ENCODE results near the gene UTS2B. TPM values are rescaled to one million over a fixed set of nuclear protein-coding genes. Genes with fewer than 3 reads are reported as not detected.
A peak's percentile ranks its signal among the peaks of the same experiment; 100 is the strongest.

Gene UTS2B
- total and polyA plus RNA-seq, 5 donors from 2014 or later = not detected

DNA sequence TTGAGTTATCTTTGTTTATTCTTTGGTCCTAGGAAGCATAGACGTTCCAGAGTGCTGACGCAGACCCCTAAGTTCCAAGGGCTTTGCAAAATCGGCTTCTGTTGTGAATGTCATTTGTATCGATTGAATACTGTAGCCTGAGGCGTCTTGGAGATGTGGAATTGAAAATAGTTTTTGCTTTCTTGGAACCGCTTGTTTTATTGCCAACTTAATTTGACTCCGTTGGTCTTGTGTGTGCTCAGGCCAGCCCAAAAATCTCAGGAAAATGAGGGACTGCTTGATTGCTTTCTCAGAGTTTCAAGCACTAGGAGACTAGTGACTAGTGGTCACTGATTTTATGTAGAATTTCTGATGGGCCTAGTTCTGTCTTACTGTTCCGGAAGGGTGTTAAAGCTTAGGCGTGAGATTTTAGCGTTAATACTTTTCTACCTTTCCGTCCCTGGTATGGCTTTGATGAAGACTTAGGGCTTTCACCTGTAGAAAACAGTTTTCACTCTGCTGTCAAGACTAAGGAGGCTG, 263 bp upstream of the UTS2B start:
- Mint-ChIP-seq H3K27me3 (peaks cover 8% of the 10 kb centered on the region), H3K27ac (peak overlapping the region; percentile 42 to 71 (median 58)), H3K9me3 (peaks cover 0 to 3% (median 0%) of the 10 kb centered on the region in 7 donors), H3K36me3 (no peaks in the 10 kb centered on the region), H3K4me1 (peaks cover 8 to 54% (median 26%) of the 10 kb centered on the region in 4 donors), H3K4me3 (peak overlapping the region; percentile 83 to 88 (median 86))
- Histone ChIP-seq H3K4me3 (ENCODE audit: low read depth, low read length) (peak overlapping the region; percentile 75), H3K36me3 (ENCODE audit: control insufficient read depth, insufficient read depth, low read length) (no peaks in the 10 kb centered on the region), H3K27me3 (ENCODE audit: control insufficient read depth, insufficient read depth, low read length) (no peaks in the 10 kb centered on the region), H3K27ac (ENCODE audit: insufficient read depth, low read length, poor library complexity, severe bottlenecking) (no peak overlapping the region), H3K4me1 (ENCODE audit: control insufficient read depth, insufficient read depth, low read length, poor library complexity, severe bottlenecking) (peaks cover 12% of the 10 kb centered on the region), H3K9me3 (ENCODE audit: control insufficient read depth in 2 of 2, low read length in 2 of 2) (no peaks in the 10 kb centered on the region)
- DNase-seq (no peak), ATAC-seq (ENCODE audit: low read depth in 2 of 2) (no peak)

DNA sequence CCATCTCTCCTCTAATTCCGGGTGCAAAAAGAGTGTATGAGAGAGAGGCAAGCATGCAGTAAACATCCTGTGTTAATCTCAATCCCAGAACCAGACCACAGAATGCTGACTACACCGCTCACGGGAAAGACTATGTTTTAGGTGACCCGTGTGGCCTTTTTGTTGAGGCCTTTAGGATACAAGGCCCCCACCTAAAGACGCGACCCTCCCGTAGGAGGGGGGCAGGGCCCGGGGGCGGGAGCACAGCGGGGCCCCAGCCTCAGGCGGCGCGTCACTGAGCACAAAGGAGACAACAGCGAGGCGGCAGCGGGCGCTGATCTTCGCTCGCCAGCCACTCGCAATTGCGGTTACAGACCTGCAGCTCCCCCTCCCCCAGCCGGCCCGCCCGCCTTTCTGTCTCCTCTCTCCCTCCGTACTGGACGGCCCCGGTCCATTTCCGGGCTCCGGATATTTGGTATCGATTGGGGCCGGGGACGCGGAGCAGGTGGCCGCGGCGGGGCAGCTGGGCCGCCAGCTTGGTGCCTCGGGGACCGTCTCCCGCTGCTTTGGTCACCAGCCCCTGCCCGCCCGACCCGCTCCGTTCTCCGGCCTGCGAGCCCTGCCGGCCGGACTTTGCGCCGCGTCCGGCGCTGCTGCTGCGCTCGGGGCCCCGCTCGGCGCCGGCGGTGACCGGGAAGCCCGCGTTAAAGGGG, 1.2 kb downstream of the UTS2B start, which contains the start of gene CCDC50:
Gene CCDC50, plus strand, starts transcription at position 433 of the 692 bp plus-strand sequence. CDS start 281 bp downstream, outside the sequence.
- Mint-ChIP-seq H3K27me3 (peaks cover 8% of the 10 kb centered on the region), H3K4me1 (peaks cover 8 to 45% (median 22%) of the 10 kb centered on the region in 4 donors), H3K9me3 (peaks cover 0 to 3% (median 0%) of the 10 kb centered on the region in 7 donors), H3K4me3 (peak within 1 kb of the TSS; percentile 83 to 88 (median 88)), H3K36me3 (no peaks in the 10 kb centered on the region), H3K27ac (peak within 1 kb of the TSS; percentile 43 to 86 (median 71))
- Histone ChIP-seq H3K27me3 (ENCODE audit: control insufficient read depth, insufficient read depth, low read length) (no peaks in the 10 kb centered on the region), H3K9me3 (ENCODE audit: control insufficient read depth in 2 of 2, low read length in 2 of 2) (no peaks in the 10 kb centered on the region), H3K27ac (ENCODE audit: insufficient read depth, low read length, poor library complexity, severe bottlenecking) (no peak within 1 kb of the TSS), H3K36me3 (ENCODE audit: control insufficient read depth, insufficient read depth, low read length) (no peaks in the 10 kb centered on the region), H3K4me3 (ENCODE audit: low read depth, low read length) (peak within 1 kb of the TSS; percentile 75), H3K4me1 (ENCODE audit: control insufficient read depth, insufficient read depth, low read length, poor library complexity, severe bottlenecking) (peaks cover 9% of the 10 kb centered on the region)
- ATAC-seq (ENCODE audit: low read depth in 2 of 2) = peak; percentile 45 to 58
- DNase-seq = peak; percentile 36 to 48 (median 39)

DNA sequence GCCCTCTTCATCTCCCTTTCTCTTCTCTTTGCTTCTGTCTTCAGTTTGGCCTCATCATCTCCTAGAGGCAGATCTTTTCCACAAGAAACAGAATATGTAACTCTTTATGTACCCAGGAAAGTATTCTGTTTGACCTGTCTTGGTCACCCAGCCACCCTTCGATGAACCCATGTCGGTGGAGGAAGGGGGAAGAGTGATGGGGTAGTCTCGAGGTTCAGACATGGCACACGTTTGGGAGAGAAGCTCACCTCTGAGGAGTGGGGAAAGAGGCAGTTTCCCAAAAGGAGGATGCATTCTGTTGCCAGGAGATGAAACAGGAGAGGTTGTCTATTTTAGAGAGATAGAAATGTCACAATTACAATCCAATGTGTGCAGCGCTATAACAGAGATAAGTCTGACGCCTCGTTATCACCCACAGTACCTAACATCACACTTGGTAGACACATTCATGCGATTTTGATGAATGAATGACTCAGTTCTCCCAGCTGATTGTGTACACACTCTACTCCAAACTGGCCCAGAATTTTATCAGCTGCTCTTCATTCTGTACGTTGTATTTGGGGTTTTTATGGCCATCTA, 1.9 kb downstream of the UTS2B start:
- Mint-ChIP-seq H3K27me3 (peaks cover 8% of the 10 kb centered on the region), H3K9me3 (peaks cover 0 to 6% (median 0%) of the 10 kb centered on the region in 7 donors), H3K4me1 (peaks cover 8 to 44% (median 19%) of the 10 kb centered on the region in 4 donors), H3K4me3 (peak overlapping the region; percentile 76 to 87 (median 80)), H3K27ac (peak overlapping the region; percentile 1 to 86 (median 40)), H3K36me3 (no peaks in the 10 kb centered on the region)
- Histone ChIP-seq H3K4me1 (ENCODE audit: control insufficient read depth, insufficient read depth, low read length, poor library complexity, severe bottlenecking) (peaks cover 9% of the 10 kb centered on the region), H3K27me3 (ENCODE audit: control insufficient read depth, insufficient read depth, low read length) (no peaks in the 10 kb centered on the region), H3K4me3 (ENCODE audit: low read depth, low read length) (peak overlapping the region; percentile 74), H3K9me3 (ENCODE audit: control insufficient read depth in 2 of 2, low read length in 2 of 2) (no peaks in the 10 kb centered on the region), H3K36me3 (ENCODE audit: control insufficient read depth, insufficient read depth, low read length) (no peaks in the 10 kb centered on the region), H3K27ac (ENCODE audit: insufficient read depth, low read length, poor library complexity, severe bottlenecking) (no peak overlapping the region)
- DNase-seq = no peak
- ATAC-seq (ENCODE audit: low read depth in 2 of 2) = peak; percentile 21 to 25

DNA sequence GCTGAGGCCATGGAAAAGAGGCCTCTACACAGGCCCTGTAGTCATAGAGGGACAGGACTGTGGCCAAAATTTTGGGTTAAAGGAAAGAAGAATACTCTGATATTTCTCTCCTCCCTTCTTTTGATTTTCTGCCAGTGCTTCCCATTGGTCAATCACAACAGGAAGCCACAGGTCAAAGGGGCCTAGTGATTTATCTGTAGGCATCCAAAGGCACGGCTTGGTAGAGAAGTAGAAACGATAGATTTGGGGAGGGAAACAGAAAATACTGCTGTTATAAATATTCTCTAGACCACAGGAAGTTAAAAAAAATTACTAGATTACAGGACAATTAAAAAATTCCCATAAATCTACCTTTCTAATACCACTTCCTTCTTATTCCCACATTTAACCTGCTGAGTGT, 2.8 kb downstream of the UTS2B start:
- Histone ChIP-seq H3K36me3 (ENCODE audit: control insufficient read depth, insufficient read depth, low read length) (no peaks in the 10 kb centered on the region), H3K27ac (ENCODE audit: insufficient read depth, low read length, poor library complexity, severe bottlenecking) (no peak overlapping the region), H3K27me3 (ENCODE audit: control insufficient read depth, insufficient read depth, low read length) (no peaks in the 10 kb centered on the region), H3K4me3 (ENCODE audit: low read depth, low read length) (no peak overlapping the region), H3K9me3 (ENCODE audit: control insufficient read depth in 2 of 2, low read length in 2 of 2) (no peaks in the 10 kb centered on the region), H3K4me1 (ENCODE audit: control insufficient read depth, insufficient read depth, low read length, poor library complexity, severe bottlenecking) (peaks cover 9% of the 10 kb centered on the region)
- ATAC-seq (ENCODE audit: low read depth in 2 of 2) (no peak), DNase-seq (no peak)
- H3K4me3 Mint-ChIP-seq = peak overlapping the region in 1 of 4 donors; percentile 18
- H3K4me1 Mint-ChIP-seq = peaks cover 8 to 35% (median 14%) of the 10 kb centered on the region in 4 donors
- H3K27me3 Mint-ChIP-seq = peaks cover 8% of the 10 kb centered on the region
- H3K36me3 Mint-ChIP-seq = no peaks in the 10 kb centered on the region
- H3K27ac Mint-ChIP-seq = peak overlapping the region in 1 of 3 donors; percentile 65
- peaks cover 0 to 8% (median 0%) of the 10 kb centered on the region in 7 donors for H3K9me3 Mint-ChIP-seq

DNA sequence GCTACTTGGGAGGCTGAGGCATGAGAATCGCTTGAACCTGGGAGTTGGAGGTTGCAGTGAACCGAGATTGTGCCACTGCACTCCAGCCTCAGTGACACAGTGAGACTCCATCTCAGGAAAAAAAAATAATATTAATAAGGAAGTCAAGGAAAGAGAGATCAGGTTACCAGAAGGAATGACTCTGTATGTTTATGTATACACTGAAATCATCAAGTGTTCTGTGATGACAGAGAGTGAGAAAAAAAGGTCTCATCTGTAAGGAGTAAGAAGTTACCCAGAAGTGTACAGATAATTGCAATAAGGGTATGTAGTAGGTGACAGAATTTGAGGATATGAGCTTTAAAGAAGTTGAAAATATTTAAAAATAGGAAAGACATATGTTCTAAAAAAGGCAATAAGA, 5.4 kb downstream of the UTS2B start:
- Histone ChIP-seq H3K4me1 (ENCODE audit: control insufficient read depth, insufficient read depth, low read length, poor library complexity, severe bottlenecking) (peaks cover 5% of the 10 kb centered on the region), H3K36me3 (ENCODE audit: control insufficient read depth, insufficient read depth, low read length) (no peaks in the 10 kb centered on the region), H3K27ac (ENCODE audit: insufficient read depth, low read length, poor library complexity, severe bottlenecking) (no peak overlapping the region), H3K4me3 (ENCODE audit: low read depth, low read length) (no peak overlapping the region), H3K27me3 (ENCODE audit: control insufficient read depth, insufficient read depth, low read length) (no peaks in the 10 kb centered on the region), H3K9me3 (ENCODE audit: control insufficient read depth in 2 of 2, low read length in 2 of 2) (no peaks in the 10 kb centered on the region)
- H3K9me3 Mint-ChIP-seq = peaks cover 0 to 13% (median 2%) of the 10 kb centered on the region in 7 donors
- H3K27ac Mint-ChIP-seq = no peak overlapping the region
- H3K27me3 Mint-ChIP-seq = peaks cover 4% of the 10 kb centered on the region
- ATAC-seq (ENCODE audit: low read depth in 2 of 2) (no peak), DNase-seq (no peak)
- peaks cover 0 to 10% (median 5%) of the 10 kb centered on the region in 4 donors for H3K4me1 Mint-ChIP-seq
- H3K36me3 Mint-ChIP-seq = no peaks in the 10 kb centered on the region
- H3K4me3 Mint-ChIP-seq = peak overlapping the region in 1 of 4 donors; percentile 24

DNA sequence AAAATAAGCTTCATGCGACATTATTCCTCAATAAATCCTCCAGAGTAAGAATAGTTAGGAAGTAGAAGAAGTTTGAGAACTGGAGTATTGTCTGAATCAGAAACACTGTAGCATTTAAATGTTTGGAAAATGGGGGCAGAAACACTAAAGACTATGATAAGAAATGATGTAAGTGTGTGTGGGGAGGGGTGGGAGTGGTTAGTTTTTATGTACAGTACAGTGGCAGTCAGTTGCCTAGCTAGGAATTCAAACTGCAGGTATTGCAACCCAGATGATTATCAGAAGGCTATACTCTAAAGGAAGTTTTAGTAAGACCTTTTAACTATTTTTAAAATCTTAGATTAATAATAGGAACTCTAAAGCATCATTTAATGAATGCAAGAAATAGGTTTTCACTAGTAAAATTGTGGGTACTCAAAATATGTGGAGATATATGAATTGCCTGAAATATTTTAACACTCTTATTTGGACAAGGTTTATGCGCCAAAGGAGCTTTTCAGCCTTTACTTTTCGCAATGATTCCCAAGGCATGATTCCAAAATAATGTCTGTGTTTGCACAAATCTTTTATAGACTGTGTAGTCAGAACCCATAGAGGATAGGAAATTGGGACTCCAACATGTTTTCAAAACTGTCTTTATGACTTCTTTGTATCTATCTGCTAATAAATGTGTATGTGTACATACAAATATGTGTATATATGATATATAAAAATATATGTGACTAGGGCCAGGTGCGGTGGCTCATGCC, 9.1 kb downstream of the UTS2B start:
- no peak for DNase-seq
- Mint-ChIP-seq H3K27ac (peak overlapping the region in 1 of 3 donors; percentile 49), H3K27me3 (no peaks in the 10 kb centered on the region), H3K4me3 (no peak overlapping the region), H3K4me1 (no peaks in the 10 kb centered on the region), H3K9me3 (peaks cover 0 to 13% (median 0%) of the 10 kb centered on the region in 7 donors), H3K36me3 (no peaks in the 10 kb centered on the region)
- ATAC-seq (ENCODE audit: low read depth in 2 of 2) = no peak
- Histone ChIP-seq H3K9me3 (ENCODE audit: control insufficient read depth in 2 of 2, low read length in 2 of 2) (no peaks in the 10 kb centered on the region), H3K4me1 (ENCODE audit: control insufficient read depth, insufficient read depth, low read length, poor library complexity, severe bottlenecking) (no peaks in the 10 kb centered on the region), H3K27ac (ENCODE audit: insufficient read depth, low read length, poor library complexity, severe bottlenecking) (no peak overlapping the region), H3K36me3 (ENCODE audit: control insufficient read depth, insufficient read depth, low read length) (no peaks in the 10 kb centered on the region), H3K4me3 (ENCODE audit: low read depth, low read length) (no peak overlapping the region), H3K27me3 (ENCODE audit: control insufficient read depth, insufficient read depth, low read length) (no peaks in the 10 kb centered on the region)

DNA sequence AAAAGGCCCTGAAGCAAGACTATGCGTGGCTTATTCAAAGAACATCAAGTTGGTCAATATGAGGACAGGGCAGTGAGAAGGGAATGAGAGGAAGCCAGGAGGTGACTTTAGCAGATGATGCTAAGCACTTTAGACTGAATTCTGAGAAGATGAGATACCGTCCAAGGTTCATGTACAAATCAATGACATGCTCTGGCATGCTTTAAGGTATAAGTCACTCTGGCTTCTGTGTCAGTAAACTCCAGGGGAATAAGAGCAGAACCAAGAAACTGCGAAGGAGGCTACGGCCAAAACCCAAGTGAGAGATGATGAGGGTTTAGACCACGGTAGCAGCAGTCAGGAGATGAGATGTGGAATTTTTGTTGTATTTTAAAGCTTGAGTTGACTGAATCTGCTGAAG, 10.0 kb downstream of the UTS2B start:
- no peaks in the 10 kb centered on the region for H3K36me3 ChIP-seq (ENCODE audit: control insufficient read depth, insufficient read depth, low read length)
- H3K27ac ChIP-seq (ENCODE audit: insufficient read depth, low read length, poor library complexity, severe bottlenecking) = no peak overlapping the region
- no peak for DNase-seq
- no peaks in the 10 kb centered on the region for H3K9me3 ChIP-seq (ENCODE audit: control insufficient read depth in 2 of 2, low read length in 2 of 2)
- no peaks in the 10 kb centered on the region for H3K27me3 ChIP-seq (ENCODE audit: control insufficient read depth, insufficient read depth, low read length)
- no peaks in the 10 kb centered on the region for H3K4me1 ChIP-seq (ENCODE audit: control insufficient read depth, insufficient read depth, low read length, poor library complexity, severe bottlenecking)
- Mint-ChIP-seq H3K36me3 (no peaks in the 10 kb centered on the region), H3K27ac (no peak overlapping the region), H3K9me3 (peaks cover 0 to 13% (median 0%) of the 10 kb centered on the region in 7 donors), H3K4me3 (no peak overlapping the region), H3K27me3 (no peaks in the 10 kb centered on the region), H3K4me1 (no peaks in the 10 kb centered on the region)
- no peak for ATAC-seq (ENCODE audit: low read depth in 2 of 2)
- H3K4me3 ChIP-seq (ENCODE audit: low read depth, low read length) = no peak overlapping the region
